Measurements from ENCODE around the gene KCNH6. TPM values are rescaled to one million over a fixed set of nuclear protein-coding genes. Genes with fewer than 3 reads are reported as not detected.

KCNH6 gene
- total and polyA plus RNA-seq, 5 donors from 2014 or later, result not detected

GRCh38 chr17:63483038-63483437, 40.1 kb upstream of the KCNH6 start:
- H3K36me3 Mint-ChIP-seq, result no peaks in the 10 kb centered on the region
- Histone ChIP-seq H3K36me3 (ENCODE audit: control insufficient read depth, insufficient read depth, low read length) (no peaks in the 10 kb centered on the region), H3K9me3 (ENCODE audit: control insufficient read depth in 2 of 2, low read length in 2 of 2) (no peaks in the 10 kb centered on the region), H3K4me1 (ENCODE audit: control insufficient read depth, insufficient read depth, low read length, poor library complexity, severe bottlenecking) (no peaks in the 10 kb centered on the region), H3K27ac (ENCODE audit: insufficient read depth, low read length, poor library complexity, severe bottlenecking) (no peak overlapping the region), H3K4me3 (ENCODE audit: low read depth, low read length) (no peak overlapping the region), H3K27me3 (ENCODE audit: control insufficient read depth, insufficient read depth, low read length) (peaks cover 5% of the 10 kb centered on the region)
- no peak for DNase-seq
- H3K27me3 Mint-ChIP-seq, result peaks cover 33% of the 10 kb centered on the region
- no peak for ATAC-seq (ENCODE audit: low read depth in 2 of 2)
- peaks cover 0 to 8% (median 5%) of the 10 kb centered on the region in 4 donors for H3K4me1 Mint-ChIP-seq
- no peak overlapping the region for H3K27ac Mint-ChIP-seq
- H3K9me3 Mint-ChIP-seq, result peaks cover 0 to 1% (median 0%) of the 10 kb centered on the region in 7 donors
- H3K4me3 Mint-ChIP-seq, result no peak overlapping the region

- Histone ChIP-seq H3K4me1 (ENCODE audit: control insufficient read depth, insufficient read depth, low read length, poor library complexity, severe bottlenecking) (no peaks in the 10 kb centered on the region), H3K4me3 (ENCODE audit: low read depth, low read length) (no peak overlapping the region), H3K9me3 (ENCODE audit: control insufficient read depth in 2 of 2, low read length in 2 of 2) (no peaks in the 10 kb centered on the region), H3K36me3 (ENCODE audit: control insufficient read depth, insufficient read depth, low read length) (no peaks in the 10 kb centered on the region), H3K27ac (ENCODE audit: insufficient read depth, low read length, poor library complexity, severe bottlenecking) (no peak overlapping the region), H3K27me3 (ENCODE audit: control insufficient read depth, insufficient read depth, low read length) (no peaks in the 10 kb centered on the region)
- Mint-ChIP-seq H3K27me3 (peaks cover 29% of the 10 kb centered on the region), H3K36me3 (no peaks in the 10 kb centered on the region), H3K9me3 (peaks cover 0 to 1% (median 0%) of the 10 kb centered on the region in 7 donors), H3K27ac (no peak overlapping the region), H3K4me1 (peaks cover 0 to 6% (median 2%) of the 10 kb centered on the region in 4 donors), H3K4me3 (no peak overlapping the region)
- ATAC-seq (ENCODE audit: low read depth in 2 of 2), result no peak
- no peak for DNase-seq
These were observed 39.2 kb upstream of the KCNH6 start for GRCh38 chr17:63483655-63484575.

DNA sequence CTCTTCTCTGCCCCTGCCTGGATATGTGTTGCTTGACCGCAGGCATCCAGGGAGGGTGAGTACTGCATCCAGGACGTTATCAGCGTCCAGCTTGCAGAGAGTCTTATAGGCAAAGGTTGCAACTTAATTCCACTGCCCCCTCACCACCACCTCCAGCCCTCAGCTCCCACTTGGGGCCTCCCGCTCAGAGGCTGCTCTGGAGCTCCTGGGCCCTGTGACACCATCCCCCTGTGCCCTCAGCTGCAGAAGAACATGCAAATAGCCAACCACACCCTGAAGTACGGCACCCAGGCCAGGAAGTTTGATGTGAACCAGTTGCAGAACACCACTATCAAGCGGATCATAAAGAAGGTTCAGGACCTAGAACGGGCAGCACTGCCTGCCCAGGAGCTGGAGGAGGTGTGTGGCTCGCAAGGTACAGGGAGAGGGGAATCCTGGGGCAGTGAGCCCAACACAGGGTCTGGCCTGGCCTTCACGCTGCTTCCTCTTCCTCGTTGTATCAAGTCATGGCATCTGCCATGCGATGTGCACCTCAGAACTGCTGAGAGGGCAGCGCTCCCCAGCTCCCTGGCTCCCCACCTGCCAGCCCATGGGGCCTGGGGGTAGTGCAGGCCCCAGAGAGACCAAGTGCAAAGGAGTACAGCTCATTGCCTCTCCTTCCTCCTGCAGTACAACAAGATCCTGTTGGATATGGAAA, 36.7 kb upstream of the KCNH6 start:
- ATAC-seq (ENCODE audit: low read depth in 2 of 2), result no peak
- H3K9me3 ChIP-seq (ENCODE audit: control insufficient read depth in 2 of 2, low read length in 2 of 2), result no peaks in the 10 kb centered on the region
- H3K36me3 Mint-ChIP-seq, result no peaks in the 10 kb centered on the region
- no peaks in the 10 kb centered on the region for H3K27me3 ChIP-seq (ENCODE audit: control insufficient read depth, insufficient read depth, low read length)
- DNase-seq, result no peak
- H3K27ac ChIP-seq (ENCODE audit: insufficient read depth, low read length, poor library complexity, severe bottlenecking), result no peak overlapping the region
- peaks cover 13% of the 10 kb centered on the region for H3K27me3 Mint-ChIP-seq
- no peak overlapping the region for H3K4me3 ChIP-seq (ENCODE audit: low read depth, low read length)
- no peak overlapping the region for H3K4me3 Mint-ChIP-seq
- no peaks in the 10 kb centered on the region for H3K36me3 ChIP-seq (ENCODE audit: control insufficient read depth, insufficient read depth, low read length)
- no peaks in the 10 kb centered on the region for H3K4me1 Mint-ChIP-seq
- peaks cover 0 to 1% (median 0%) of the 10 kb centered on the region in 7 donors for H3K9me3 Mint-ChIP-seq
- H3K4me1 ChIP-seq (ENCODE audit: control insufficient read depth, insufficient read depth, low read length, poor library complexity, severe bottlenecking), result no peaks in the 10 kb centered on the region
- H3K27ac Mint-ChIP-seq, result no peak overlapping the region

DNA sequence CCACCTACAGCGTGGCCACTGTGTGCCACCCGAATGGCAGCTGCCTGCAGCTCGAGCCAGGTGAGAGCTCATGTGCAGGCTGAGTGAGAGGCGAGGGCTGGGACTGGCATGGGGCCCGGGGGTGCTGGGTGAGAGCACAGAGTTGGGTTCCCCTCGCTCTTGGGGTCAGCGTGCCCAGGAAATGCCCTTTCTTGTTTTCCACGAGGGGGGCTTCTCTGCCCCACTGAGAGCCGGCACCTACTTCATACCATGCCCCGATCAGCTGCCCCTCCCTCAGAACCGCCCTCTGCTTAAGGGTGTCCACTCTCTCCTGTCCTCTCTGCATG, 36.2 kb upstream of the KCNH6 start:
- ATAC-seq (ENCODE audit: low read depth in 2 of 2) (no peak), DNase-seq (no peak)
- Histone ChIP-seq H3K4me1 (ENCODE audit: control insufficient read depth, insufficient read depth, low read length, poor library complexity, severe bottlenecking) (no peaks in the 10 kb centered on the region), H3K27me3 (ENCODE audit: control insufficient read depth, insufficient read depth, low read length) (no peaks in the 10 kb centered on the region), H3K27ac (ENCODE audit: insufficient read depth, low read length, poor library complexity, severe bottlenecking) (no peak overlapping the region), H3K9me3 (ENCODE audit: control insufficient read depth in 2 of 2, low read length in 2 of 2) (no peaks in the 10 kb centered on the region), H3K36me3 (ENCODE audit: control insufficient read depth, insufficient read depth, low read length) (no peaks in the 10 kb centered on the region), H3K4me3 (ENCODE audit: low read depth, low read length) (no peak overlapping the region)
- no peak overlapping the region for H3K4me3 Mint-ChIP-seq
- peaks cover 13% of the 10 kb centered on the region for H3K27me3 Mint-ChIP-seq
- H3K36me3 Mint-ChIP-seq, result no peaks in the 10 kb centered on the region
- no peak overlapping the region for H3K27ac Mint-ChIP-seq
- H3K9me3 Mint-ChIP-seq, result peaks cover 0 to 1% (median 0%) of the 10 kb centered on the region in 7 donors
- H3K4me1 Mint-ChIP-seq, result no peaks in the 10 kb centered on the region

DNA sequence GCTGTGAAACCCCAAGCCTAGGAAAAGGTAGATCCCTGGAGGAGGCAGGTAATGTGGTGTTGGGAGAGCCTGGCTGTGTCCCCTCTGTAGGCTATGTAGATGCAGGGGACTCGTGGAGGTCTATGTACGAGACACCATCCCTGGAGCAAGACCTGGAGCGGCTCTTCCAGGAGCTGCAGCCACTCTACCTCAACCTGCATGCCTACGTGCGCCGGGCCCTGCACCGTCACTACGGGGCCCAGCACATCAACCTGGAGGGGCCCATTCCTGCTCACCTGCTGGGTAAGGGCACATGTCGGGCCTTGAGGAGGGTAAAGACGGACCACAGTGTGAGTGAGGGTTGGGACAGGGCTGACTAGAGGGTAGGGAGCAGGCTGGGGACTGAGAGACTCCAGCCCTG, 34.3 kb upstream of the KCNH6 start:
- H3K36me3 Mint-ChIP-seq, result no peaks in the 10 kb centered on the region

GRCh38 chr17:63489291-63489690, 33.9 kb upstream of the KCNH6 start:
- Mint-ChIP-seq H3K36me3 (no peaks in the 10 kb centered on the region), H3K4me1 (no peaks in the 10 kb centered on the region), H3K27ac (no peak overlapping the region), H3K9me3 (peaks cover 0 to 1% (median 0%) of the 10 kb centered on the region in 7 donors), H3K4me3 (no peak overlapping the region), H3K27me3 (peaks cover 9% of the 10 kb centered on the region)
- H3K27ac ChIP-seq (ENCODE audit: insufficient read depth, low read length, poor library complexity, severe bottlenecking), result no peak overlapping the region
- H3K4me1 ChIP-seq (ENCODE audit: control insufficient read depth, insufficient read depth, low read length, poor library complexity, severe bottlenecking), result no peaks in the 10 kb centered on the region
- H3K9me3 ChIP-seq (ENCODE audit: control insufficient read depth in 2 of 2, low read length in 2 of 2), result no peaks in the 10 kb centered on the region
- no peaks in the 10 kb centered on the region for H3K27me3 ChIP-seq (ENCODE audit: control insufficient read depth, insufficient read depth, low read length)
- no peak overlapping the region for H3K4me3 ChIP-seq (ENCODE audit: low read depth, low read length)
- ATAC-seq (ENCODE audit: low read depth in 2 of 2), result no peak
- no peak for DNase-seq
- H3K36me3 ChIP-seq (ENCODE audit: control insufficient read depth, insufficient read depth, low read length), result no peaks in the 10 kb centered on the region

More for the DNA sequence above, 34.3 kb upstream of the KCNH6 start:
- Mint-ChIP-seq H3K4me1 (no peaks in the 10 kb centered on the region), H3K27me3 (peaks cover 9% of the 10 kb centered on the region), H3K9me3 (peaks cover 0 to 1% (median 0%) of the 10 kb centered on the region in 7 donors), H3K4me3 (no peak overlapping the region), H3K27ac (no peak overlapping the region)
- Histone ChIP-seq H3K4me3 (ENCODE audit: low read depth, low read length) (no peak overlapping the region), H3K36me3 (ENCODE audit: control insufficient read depth, insufficient read depth, low read length) (no peaks in the 10 kb centered on the region), H3K27me3 (ENCODE audit: control insufficient read depth, insufficient read depth, low read length) (no peaks in the 10 kb centered on the region), H3K4me1 (ENCODE audit: control insufficient read depth, insufficient read depth, low read length, poor library complexity, severe bottlenecking) (no peaks in the 10 kb centered on the region), H3K9me3 (ENCODE audit: control insufficient read depth in 2 of 2, low read length in 2 of 2) (no peaks in the 10 kb centered on the region), H3K27ac (ENCODE audit: insufficient read depth, low read length, poor library complexity, severe bottlenecking) (no peak overlapping the region)
- DNase-seq, result no peak
- ATAC-seq (ENCODE audit: low read depth in 2 of 2), result no peak

DNA sequence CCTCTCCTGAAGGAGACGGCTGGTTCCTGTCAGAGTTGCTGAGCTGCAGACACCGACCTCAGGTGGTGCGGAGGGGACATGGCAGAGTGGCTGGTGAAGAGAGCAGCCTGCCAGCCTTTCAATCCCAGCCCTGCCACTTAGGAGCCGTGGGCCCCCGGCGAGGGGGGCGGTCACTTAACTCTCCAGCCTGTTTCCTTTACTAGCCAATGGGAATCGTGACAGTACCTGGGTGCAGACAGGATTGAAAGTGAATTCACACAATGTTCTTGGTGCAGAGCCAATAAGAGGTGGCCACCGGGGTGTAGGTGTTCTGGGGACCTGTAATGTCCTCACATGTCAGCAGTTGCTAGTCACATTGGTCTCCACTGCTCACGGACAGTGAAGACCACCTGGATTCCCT, 32.8 kb upstream of the KCNH6 start:
- Mint-ChIP-seq H3K9me3 (peaks cover 0 to 1% (median 0%) of the 10 kb centered on the region in 7 donors), H3K27ac (no peak overlapping the region), H3K36me3 (no peaks in the 10 kb centered on the region), H3K27me3 (peaks cover 9% of the 10 kb centered on the region), H3K4me1 (no peaks in the 10 kb centered on the region), H3K4me3 (no peak overlapping the region)
- Histone ChIP-seq H3K36me3 (ENCODE audit: control insufficient read depth, insufficient read depth, low read length) (no peaks in the 10 kb centered on the region), H3K4me3 (ENCODE audit: low read depth, low read length) (no peak overlapping the region), H3K27ac (ENCODE audit: insufficient read depth, low read length, poor library complexity, severe bottlenecking) (no peak overlapping the region), H3K27me3 (ENCODE audit: control insufficient read depth, insufficient read depth, low read length) (no peaks in the 10 kb centered on the region), H3K9me3 (ENCODE audit: control insufficient read depth in 2 of 2, low read length in 2 of 2) (no peaks in the 10 kb centered on the region), H3K4me1 (ENCODE audit: control insufficient read depth, insufficient read depth, low read length, poor library complexity, severe bottlenecking) (no peaks in the 10 kb centered on the region)
- DNase-seq (no peak), ATAC-seq (ENCODE audit: low read depth in 2 of 2) (no peak)
